SW480 (cell line): ENCODE measurements around the gene GATC.

Experiments used
- DNase-seq: peaks from one replicate; pipeline ENCODE4 v3.0.0-alpha.2; 2016; ENCODE audit warnings: low spot score

The GATC gene

GRCh38 chr12:120498870-120499515, 52.7 kb downstream of the GATC start:
- DNase-seq = no peak

- DNase-seq = no peak
Observed at GRCh38 chr12:120500581-120500980, 54.3 kb downstream of the GATC start.

DNA sequence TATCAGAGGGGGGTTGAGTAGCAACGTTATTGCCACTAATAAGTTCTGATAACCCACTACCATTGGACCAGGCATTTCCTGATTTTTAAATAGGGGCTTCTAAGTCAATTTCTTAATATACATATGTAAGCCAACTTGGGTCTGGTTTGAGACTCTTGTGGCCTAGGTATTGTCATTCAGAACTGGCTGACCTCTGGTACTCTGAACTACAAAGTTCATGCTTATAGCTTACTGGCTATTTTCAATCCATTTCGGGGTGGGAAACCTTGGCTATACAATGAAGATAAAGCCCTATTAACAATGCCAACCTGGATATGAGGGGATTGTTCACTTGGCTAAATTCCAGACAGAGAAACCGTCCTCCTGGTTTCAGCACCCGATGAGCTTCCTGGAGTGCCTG, 58.3 kb downstream of the GATC start:
- no peak for DNase-seq

- DNase-seq = no peak
Observed at GRCh38 chr12:120508537-120508936, 62.3 kb downstream of the GATC start.
